HepG2 (cell line): ENCODE data around the gene MLNR. TPM values are rescaled to one million over a fixed set of nuclear protein-coding genes. Genes with fewer than 3 reads are reported as not detected.

Source experiments
- ATAC-seq: fragments of 200-7000 bp; cut with Tn5 transposase; 3 replicates; pipeline ENCODE4 v1.9.1; 2020; ENCODE audit warnings: mild to moderate bottlenecking, moderate library complexity
- Bru-seq: library from RNA; stranded (reverse); fragments of 400-500 nt; gene quantifications from one replicate; lab custom pipeline; 2021; lab: Mats Ljungman, UMichigan
- BruChase-seq, 2 experiments: library from RNA; stranded (reverse); fragments of 400-500 nt; gene quantifications; one replicate each; lab custom pipeline; 2021; lab: Mats Ljungman, UMichigan
- BruUV-seq: library from RNA; stranded (reverse); fragments of 400-500 nt; replicated peaks from 2 replicates; lab custom pipeline; 2021; lab: Mats Ljungman, UMichigan
- CTCF ChIA-PET: fragments of 300-600 bp; formaldehyde crosslinking; extraction: SDS; loops from one replicate; lab custom pipeline; 2021; ENCODE audit warnings: low total read pairs, inconsistent platforms, low intra/inter-chr PET ratio; lab: Yijun Ruan, JAX
- POLR2A ChIA-PET: fragments of 350-600 bp; sonication (Branson Sonifier 250); formaldehyde crosslinking; loops from one replicate; lab custom pipeline; 2020; ENCODE audit warnings: antibody characterized with exemption, inconsistent platforms; lab: Yijun Ruan, JAX
- DNase-seq: peaks from one replicate; pipeline ENCODE4 v3.0.0-alpha.2; 2015; ENCODE audit warnings: low spot score
- FAIRE-seq: peaks from 3 replicates; lab custom pipeline; 2011; peaks lifted over from hg19 to GRCh38; lab: Jason Lieb, UNC
- H2AFZ ChIP-seq: one replicate; pipeline ENCODE4 v1.6.1; 2011; ENCODE audit warnings: low read length, inconsistent platforms
- H3K27ac ChIP-seq: fragments of 300-600 bp; 3 replicates; pipeline ENCODE4 v1.8.0; 2011; ENCODE audit warnings: mixed run types, mild to moderate bottlenecking, mixed read lengths, low read length, inconsistent platforms; ENCODE audit not compliant: insufficient read depth; ENCODE audit errors: extremely low read length
- H3K27me3 ChIP-seq, 2 experiments: fragments of 200-600 bp in 1 of 2; 2 replicates in 1 of 2; 3 replicates in 1 of 2; pipeline versions ENCODE4 v1.6.0 to v1.8.0; 2011; ENCODE audit warnings: low read length in 2 of 2, mild to moderate bottlenecking in 2 of 2, moderate library complexity in 2 of 2, inconsistent platforms in 1 of 2; ENCODE audit not compliant: insufficient read depth in 2 of 2, control insufficient read depth in 1 of 2
- H3K36me3 ChIP-seq, 2 experiments: fragments of 200-600 bp in 1 of 2; replicated peaks in 1 of 2; 2 replicates in 1 of 2; 3 replicates in 1 of 2; pipeline versions ENCODE4 v1.5.1 to v1.8.0; 2011; ENCODE audit warnings: low read length in 2 of 2, inconsistent platforms in 1 of 2; ENCODE audit not compliant: insufficient read depth in 2 of 2, control insufficient read depth in 1 of 2
- H3K4me1 ChIP-seq: 2 replicates; pipeline ENCODE4 v1.5.1; 2012; ENCODE audit warnings: low read length, inconsistent platforms; ENCODE audit not compliant: insufficient read depth
- H3K4me2 ChIP-seq: 2 replicates; pipeline ENCODE4 v1.6.0; 2011; ENCODE audit warnings: low read depth, low read length, inconsistent platforms
- H3K4me3 ChIP-seq, 3 experiments: fragments of 200-600 bp in 1 of 3; sonication (generic), shearing (Covaris generic) in 1 of 3; replicated peaks in 1 of 3; 2 replicates each; pipeline ENCODE4 v1.5.1; 2011 to 2016; ENCODE audit warnings: low read length in 3 of 3, inconsistent platforms in 2 of 3, low read depth in 2 of 3, mild to moderate bottlenecking in 2 of 3, control low read depth in 1 of 3, mixed read lengths in 1 of 3; ENCODE audit not compliant: insufficient read depth in 1 of 3
- H3K79me2 ChIP-seq: one replicate; pipeline ENCODE4 v1.6.1; 2011; ENCODE audit warnings: low read length, inconsistent platforms; ENCODE audit not compliant: insufficient read depth
- H3K9ac ChIP-seq: 2 replicates; pipeline ENCODE4 v1.6.0; 2011; ENCODE audit warnings: mild to moderate bottlenecking, low read depth, low read length, inconsistent platforms; ENCODE audit not compliant: insufficient read depth
- H3K9me3 ChIP-seq: 2 replicates; pipeline ENCODE4 v1.5.1; 2012; ENCODE audit warnings: mild to moderate bottlenecking, low read length
- H4K20me1 ChIP-seq: 2 replicates; pipeline ENCODE4 v1.6.0; 2011; ENCODE audit warnings: inconsistent platforms, mild to moderate bottlenecking, low read length, moderate library complexity; ENCODE audit not compliant: insufficient read depth
- BRD4 ChIP-seq: sonication (generic); formaldehyde crosslinking; IDR thresholded peaks from 2 replicates; pipeline ENCODE4 v1.4.0; 2020; ENCODE audit warnings: missing genetic modification reagents
- CENPX ChIP-seq: sonication (generic); formaldehyde crosslinking; IDR thresholded peaks from 2 replicates; pipeline ENCODE4 v1.9.0; 2021; ENCODE audit warnings: mild to moderate bottlenecking, missing genetic modification reagents, moderate library complexity
- IRF2 ChIP-seq: IDR thresholded peaks from 2 replicates; pipeline ENCODE4 v1.6.1; 2018; ENCODE audit warnings: missing genetic modification reagents, missing compliant biosample characterization
- KDM1A ChIP-seq: IDR thresholded peaks from 2 replicates; pipeline ENCODE4 v1.6.1; 2016; ENCODE audit warnings: missing compliant biosample characterization
- MIXL1 ChIP-seq: IDR thresholded peaks from 2 replicates; pipeline ENCODE4 v1.6.1; 2016
- SOX13 ChIP-seq, 3 experiments: fragments of 450-650 bp in 1 of 3; sonication (generic) in 1 of 3; formaldehyde crosslinking in 1 of 3; IDR thresholded peaks in 2 of 3; conservative IDR thresholded peaks in 1 of 3; 2 replicates each; pipeline versions ENCODE4 v1.5.0 to v1.6.1; 2016 to 2020; ENCODE audit warnings: antibody characterized with exemption in 1 of 3, mild to moderate bottlenecking in 1 of 3, missing compliant biosample characterization in 1 of 3, missing genetic modification reagents in 1 of 3, moderate library complexity in 1 of 3
- SPEN ChIP-seq: sonication (generic); formaldehyde crosslinking; IDR thresholded peaks from 2 replicates; pipeline ENCODE4 v1.5.1; 2020; ENCODE audit warnings: low read depth, mild to moderate bottlenecking, missing genetic modification reagents
- U2AF2 ChIP-seq: fragments of 200-400 bp; formaldehyde crosslinking; IDR thresholded peaks from 2 replicates; pipeline ENCODE4 v1.6.1; 2017; ENCODE audit warnings: low read depth, mild to moderate bottlenecking, low read length
- ZEB1 ChIP-seq: IDR thresholded peaks from 2 replicates; pipeline ENCODE4 v1.6.1; 2012; ENCODE audit warnings: mild to moderate bottlenecking, low read depth, inconsistent platforms; ENCODE audit not compliant: insufficient replicate concordance
- ZFP62 ChIP-seq: sonication (generic); formaldehyde crosslinking; IDR thresholded peaks from 2 replicates; pipeline ENCODE4 v1.4.0; 2020; ENCODE audit warnings: missing genetic modification reagents
- ZNF12 ChIP-seq: sonication (generic); formaldehyde crosslinking; IDR thresholded peaks from 2 replicates; pipeline ENCODE4 v1.5.0; 2020; ENCODE audit warnings: missing genetic modification reagents
- ZNF232 ChIP-seq: sonication (generic); formaldehyde crosslinking; IDR thresholded peaks from 2 replicates; pipeline ENCODE4 v1.4.0; 2020; ENCODE audit warnings: missing genetic modification reagents, borderline replicate concordance
- WGBS: methylation state at CpG from one replicate; pipeline ENCODE4 v1.1.6; 2017; ENCODE audit warnings: low lambda C conversion rate; 5-methylcytosine and 5-hydroxymethylcytosine counted together
- in situ Hi-C: cut with HindIII; loops from 2 replicates; pipeline ENCODE4 v1.10.0; 2017; ENCODE audit warnings: low pct_unique_long_range_greater_than_20kb; ENCODE audit not compliant: extremely low pct_ligation_motif_present
- intact Hi-C: fragments of 100-400 bp; cut with micrococcal nuclease; formaldehyde crosslinking; loops from one replicate; pipeline ENCODE4 v1.10.0; 2022; ENCODE audit not compliant: unreplicated experiment
- long read RNA-seq, 2 experiments: library from RNA in 1 of 2; library from polyadenylated mRNA in 1 of 2; stranded (forward) in 1 of 2; unstranded in 1 of 2; transcript quantifications; one replicate each; pipeline ENCODE4 v2.0.0, GENCODE V29; 2019 to 2022
- polyA minus RNA-seq, 3 experiments: library from RNA; depleted of rRNA, polyadenylated mRNA; stranded (reverse); fragments of >200 nt; gene quantifications; 2 replicates each; pipeline ENCODE4 v1.2.3, GENCODE V29; 2011; ENCODE audit warnings: low replicate concordance in 1 of 3
- polyA plus RNA-seq, 8 experiments: library from polyadenylated mRNA; depleted of rRNA in 3 of 8; stranded (reverse) in 7 of 8; unstranded in 1 of 8; fragments of >200 nt; fragmentation: Illumina TruSeq in 4 of 8; extraction: Trizol in 4 of 8; gene quantifications; 2 replicates each; pipeline versions ENCODE4 v1.2.1 to v1.2.3, GENCODE V29; 2011 to 2016; ENCODE audit warnings: low read depth in 4 of 8, missing spikeins in 1 of 8, mixed read lengths in 1 of 8; ENCODE audit not compliant: insufficient read depth in 1 of 8
- total RNA-seq, 5 experiments: library from RNA; depleted of rRNA; stranded (reverse); fragments of >200 nt; fragmentation: Illumina TruSeq; extraction: Trizol; gene quantifications; 2 replicates each; pipeline ENCODE4 v1.2.3, GENCODE V29; 2016; ENCODE audit warnings: low read depth in 1 of 5
- TF ChIP-seq, protein P1 (sequence below): sonication (generic); formaldehyde crosslinking; IDR thresholded peaks from 2 replicates; pipeline ENCODE4 v1.5.0; 2020; ENCODE audit warnings: mild to moderate bottlenecking, missing genetic modification reagents

Gene MLNR, protein sequence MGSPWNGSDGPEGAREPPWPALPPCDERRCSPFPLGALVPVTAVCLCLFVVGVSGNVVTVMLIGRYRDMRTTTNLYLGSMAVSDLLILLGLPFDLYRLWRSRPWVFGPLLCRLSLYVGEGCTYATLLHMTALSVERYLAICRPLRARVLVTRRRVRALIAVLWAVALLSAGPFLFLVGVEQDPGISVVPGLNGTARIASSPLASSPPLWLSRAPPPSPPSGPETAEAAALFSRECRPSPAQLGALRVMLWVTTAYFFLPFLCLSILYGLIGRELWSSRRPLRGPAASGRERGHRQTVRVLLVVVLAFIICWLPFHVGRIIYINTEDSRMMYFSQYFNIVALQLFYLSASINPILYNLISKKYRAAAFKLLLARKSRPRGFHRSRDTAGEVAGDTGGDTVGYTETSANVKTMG
- total RNA-seq (2016; rRNA removed; fragmentation: Illumina TruSeq; extraction: Trizol) = 0.46 TPM in 1 of 2 replicates, not detected in the other
- 0.18 TPM in 1 of 2 replicates, not detected in the other for total RNA-seq (2016; cell fraction: cytosol; rRNA removed; fragmentation: Illumina TruSeq; extraction: Trizol; ENCODE audit: low read depth)
- 0.15 and 0.26 TPM in 2 replicates for total RNA-seq (2016; cell fraction: insoluble cytoplasmic fraction; rRNA removed; fragmentation: Illumina TruSeq; extraction: Trizol)
- not detected in 2 replicates for total RNA-seq (2016; cell fraction: membrane; rRNA removed; fragmentation: Illumina TruSeq; extraction: Trizol)
- 0.41 and 0.62 TPM in 2 replicates for total RNA-seq (2016; cell fraction: nucleus; rRNA removed; fragmentation: Illumina TruSeq; extraction: Trizol)
- polyA plus RNA-seq (2011; rRNA removed) = not detected in 2 replicates
- polyA plus RNA-seq (2011; cell fraction: cytosol; rRNA removed) = 0.07 TPM in 1 of 2 replicates, not detected in the other
- 0.45 and 0.61 TPM in 2 replicates for polyA plus RNA-seq (2011; cell fraction: nucleus; rRNA removed)
- polyA plus RNA-seq (2012) = not detected in 2 replicates
- polyA plus RNA-seq (2016; cell fraction: cytosol; fragmentation: Illumina TruSeq; extraction: Trizol; ENCODE audit: low read depth) = not detected in 2 replicates
- polyA plus RNA-seq (2016; cell fraction: insoluble cytoplasmic fraction; fragmentation: Illumina TruSeq; extraction: Trizol; ENCODE audit: low read depth) = not detected in 2 replicates
- polyA plus RNA-seq (2016; cell fraction: membrane; fragmentation: Illumina TruSeq; extraction: Trizol; ENCODE audit: low read depth) = not detected in 2 replicates
- not detected in 2 replicates for polyA plus RNA-seq (2016; cell fraction: nucleus; fragmentation: Illumina TruSeq; extraction: Trizol; ENCODE audit: insufficient read depth, low read depth)
- polyA minus RNA-seq (2011; rRNA and poly(A)+ RNA removed; ENCODE audit: low replicate concordance) = 0.66 TPM in 1 of 2 replicates, not detected in the other
- polyA minus RNA-seq (2011; cell fraction: cytosol; rRNA and poly(A)+ RNA removed) = 0.49 and 0.53 TPM in 2 replicates
- 1.2 and 2.2 TPM in 2 replicates for polyA minus RNA-seq (2011; cell fraction: nucleus; rRNA and poly(A)+ RNA removed)
- Bru-seq, nascent RNA = percentile 46 among the genes with signal in this experiment
- percentile 51 among the genes with signal in this experiment for BruChase-seq, experiment 1, labeled RNA remaining after a 6-hour chase
- BruChase-seq, experiment 2, labeled RNA remaining after a 2-hour chase = percentile 40 among the genes with signal in this experiment
- long read RNA-seq, experiment 1 = 0 reads
- long read RNA-seq, experiment 2 = 0 reads

DNA sequence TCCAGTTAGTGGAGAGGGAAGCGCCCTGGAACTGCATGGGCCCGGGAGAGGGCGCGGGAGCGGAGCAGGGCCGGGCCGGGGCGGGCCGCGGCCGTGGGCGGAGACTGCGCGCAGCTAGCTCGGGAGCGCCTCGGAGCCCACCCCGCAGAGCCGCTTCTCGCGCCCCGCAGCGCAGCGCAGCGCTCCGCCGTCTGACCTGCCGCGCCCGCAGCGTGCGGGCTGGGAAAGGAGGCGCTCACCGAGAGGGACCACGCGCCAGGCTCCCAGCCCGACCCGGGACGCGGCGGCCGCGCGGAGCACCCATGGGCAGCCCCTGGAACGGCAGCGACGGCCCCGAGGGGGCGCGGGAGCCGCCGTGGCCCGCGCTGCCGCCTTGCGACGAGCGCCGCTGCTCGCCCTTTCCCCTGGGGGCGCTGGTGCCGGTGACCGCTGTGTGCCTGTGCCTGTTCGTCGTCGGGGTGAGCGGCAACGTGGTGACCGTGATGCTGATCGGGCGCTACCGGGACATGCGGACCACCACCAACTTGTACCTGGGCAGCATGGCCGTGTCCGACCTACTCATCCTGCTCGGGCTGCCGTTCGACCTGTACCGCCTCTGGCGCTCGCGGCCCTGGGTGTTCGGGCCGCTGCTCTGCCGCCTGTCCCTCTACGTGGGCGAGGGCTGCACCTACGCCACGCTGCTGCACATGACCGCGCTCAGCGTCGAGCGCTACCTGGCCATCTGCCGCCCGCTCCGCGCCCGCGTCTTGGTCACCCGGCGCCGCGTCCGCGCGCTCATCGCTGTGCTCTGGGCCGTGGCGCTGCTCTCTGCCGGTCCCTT is at the start of gene MLNR:
TSS of gene MLNR (plus strand) at position 303 of the 820 bp plus-strand sequence. CDS start at position 303, 0 bp downstream.
- H3K79me2 ChIP-seq = no peaks in the 10 kb centered on the region
- peak within 1 kb of the TSS; percentile 85 for H2AFZ ChIP-seq
- no TSS peak for BruUV-seq
- peak within 1 kb of the TSS; percentile 51 for H3K9ac ChIP-seq
- WGBS = 68% methylated on average over 38 of the region's 111 CpGs
- H3K27me3 ChIP-seq = no peaks in the 10 kb centered on the region; a peak in 1 of 5 replicates
- in situ Hi-C loops = no loop called here
- no peak for FAIRE-seq
- peak; percentile 93 for ATAC-seq
- peak; percentile 39 for DNase-seq
- CTCF ChIA-PET = no interaction called here
- no peak within 1 kb of the TSS for H3K27ac ChIP-seq
- no peaks in the 10 kb centered on the region for H3K36me3 ChIP-seq
- intact Hi-C loops = no loop called here
- H4K20me1 ChIP-seq = no peaks in the 10 kb centered on the region
- H3K9me3 ChIP-seq = no peaks in the 10 kb centered on the region
- H3K4me2 ChIP-seq = peak within 1 kb of the TSS; percentile 84
- POLR2A ChIA-PET = interaction anchor here (1.1 kb wide), 1 partner anchor 27 kb away, joined by 7 read pairs; the partner anchor contains the start of gene CDADC1
- H3K4me1 ChIP-seq = peaks cover 21% of the 10 kb centered on the region
- H3K4me3 ChIP-seq = peak within 1 kb of the TSS; percentile 56 to 72 (median 65); a peak in 5 of 6 replicates
- TF ChIP-seq ZNF232 (CRISPR knock-in tag) (no peak), CENPX (no peak), SPEN (CRISPR knock-in tag) (peak; percentile 28; the same call in 1 of the 2 replicates), SOX13 (IDR thresholded peaks at IDR 0.05) (no peak), SOX13 (CRISPR knock-in tag; conservative IDR thresholded peaks at IDR 0.05 in 1 of 2, IDR thresholded peaks at IDR 0.05 in 1 of 2) (peak in 1 of 2 experiments; percentile 12; a peak in 1 of 4 replicates), IRF2 (CRISPR knock-in tag) (no peak), ZNF12 (CRISPR knock-in tag) (peak; percentile 37; the same call in 1 of the 2 replicates), ZEB1 (no peak), MIXL1 (CRISPR knock-in tag) (no peak), U2AF2 (no peak), ZFP62 (no peak), BRD4 (CRISPR knock-in tag) (0 out of 2 replicates have a peak, but pooled peaks have one; percentile 19), KDM1A (CRISPR knock-in tag) (no peak)
- TF ChIP-seq, protein P1, sequence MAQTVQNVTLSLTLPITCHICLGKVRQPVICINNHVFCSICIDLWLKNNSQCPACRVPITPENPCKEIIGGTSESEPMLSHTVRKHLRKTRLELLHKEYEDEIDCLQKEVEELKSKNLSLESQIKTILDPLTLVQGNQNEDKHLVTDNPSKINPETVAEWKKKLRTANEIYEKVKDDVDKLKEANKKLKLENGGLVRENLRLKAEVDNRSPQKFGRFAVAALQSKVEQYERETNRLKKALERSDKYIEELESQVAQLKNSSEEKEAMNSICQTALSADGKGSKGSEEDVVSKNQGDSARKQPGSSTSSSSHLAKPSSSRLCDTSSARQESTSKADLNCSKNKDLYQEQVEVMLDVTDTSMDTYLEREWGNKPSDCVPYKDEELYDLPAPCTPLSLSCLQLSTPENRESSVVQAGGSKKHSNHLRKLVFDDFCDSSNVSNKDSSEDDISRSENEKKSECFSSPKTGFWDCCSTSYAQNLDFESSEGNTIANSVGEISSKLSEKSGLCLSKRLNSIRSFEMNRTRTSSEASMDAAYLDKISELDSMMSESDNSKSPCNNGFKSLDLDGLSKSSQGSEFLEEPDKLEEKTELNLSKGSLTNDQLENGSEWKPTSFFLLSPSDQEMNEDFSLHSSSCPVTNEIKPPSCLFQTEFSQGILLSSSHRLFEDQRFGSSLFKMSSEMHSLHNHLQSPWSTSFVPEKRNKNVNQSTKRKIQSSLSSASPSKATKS (CRISPR knock-in tag) = no peak
